Psoas muscle (tissue), 8 donors: ENCODE results near the gene BHLHE23. TPM values are rescaled to one million over a fixed set of nuclear protein-coding genes. Genes with fewer than 3 reads are reported as not detected.

ENCODE experiments used
- ATAC-seq, 4 donors: fragments of 200-7000 bp; cut with Tn5 transposase; one replicate each; pipeline ENCODE4 v1.9.1; 2020; ENCODE audit warnings: moderate library complexity in 3 of 4, mild to moderate bottlenecking in 2 of 4
- DNase-seq, 2 donors: peaks; one replicate each; pipeline ENCODE4 v3.0.0-alpha.2; 2020
- H3K27ac ChIP-seq: fragments of 200-600 bp; one replicate; pipeline ENCODE4 v1.8.0; 2022
- H3K27me3 ChIP-seq, 3 donors: fragments of 200-600 bp in 1 of 3; one replicate each; pipeline versions ENCODE4 v1.6.1 to v1.8.0; 2013 to 2022; ENCODE audit warnings: low read length in 2 of 3, mild to moderate bottlenecking in 2 of 3, moderate library complexity in 1 of 3; ENCODE audit not compliant: insufficient read depth in 3 of 3
- H3K36me3 ChIP-seq, 2 donors: fragments of 200-600 bp in 1 of 2; one replicate each; pipeline versions ENCODE4 v1.6.1 to v1.8.0; 2013 to 2022; ENCODE audit warnings: low read depth in 1 of 2, mild to moderate bottlenecking in 1 of 2, moderate library complexity in 1 of 2; ENCODE audit not compliant: insufficient read depth in 1 of 2
- H3K4me1 ChIP-seq: fragments of 200-600 bp; one replicate; pipeline ENCODE4 v1.8.0; 2022
- H3K4me3 ChIP-seq: fragments of 200-600 bp; one replicate; pipeline ENCODE4 v1.8.0; 2022; ENCODE audit warnings: mild to moderate bottlenecking
- H3K9me3 ChIP-seq: fragments of 200-600 bp; one replicate; pipeline ENCODE4 v1.8.0; 2022
- WGBS, 3 donors: extraction: QIAGEN DNeasy Blood & Tissue Kit; methylation state at CpG; one replicate each; pipeline versions ENCODE4 v1.1.6 to v1.1.7; 2013; 5-methylcytosine and 5-hydroxymethylcytosine counted together
- intact Hi-C, 2 donors: fragments of 100-400 bp; cut with DNase I; formaldehyde crosslinking; loops; one replicate each; pipeline versions ENCODE4 v1.11.0 to v1.14.2; 2022
- long read RNA-seq, 2 donors: library from polyadenylated mRNA; unstranded; transcript quantifications; one replicate each; pipeline ENCODE4 v2.0.0, GENCODE V29; 2021
- polyA plus RNA-seq, 3 donors: library from polyadenylated mRNA; stranded (reverse); fragments of 200-250 nt; gene quantifications; one replicate each; pipeline ENCODE4 v1.2.3, GENCODE V29; 2013
- total RNA-seq, 4 donors: library from RNA; stranded (reverse); fragmentation: NEBNext Ultra II Directional in 2 of 4; extraction: Animal tissue kit (Norgen Biotek cat#: 25700) in 2 of 4; gene quantifications; one replicate each; pipeline versions ENCODE4 v1.2.1 to v1.2.4, GENCODE V29; 2021 to 2023
- TF ChIP-seq, protein P1 (sequence below): fragments of 200-600 bp; IDR thresholded peaks from one replicate; pipeline ENCODE4 v1.8.0; 2022; ENCODE audit warnings: antibody characterized with exemption
- donor health status: healthy with polysubstance abuse.
- donor health status: DM: no; HTN: no; CAD: no; lungs with moderate emphysema.
- donor health status: Bipolar disorder and iron deficiency.
- donor health status: healthy.
- donor health status: DM: yes; HTN: yes; CAD: no.
- donor health status: DM: no; HTN: no; CAD: no.
- donor health status: DM: no; HTN: no; CAD: no.
- donor health status: DM: yes; HTN: yes; CAD: no.

Gene BHLHE23
- total RNA-seq (not detected), polyA plus RNA-seq (not detected)
- long read RNA-seq, donor 1 = 0 reads
- long read RNA-seq, donor 2 = 0 reads

DNA sequence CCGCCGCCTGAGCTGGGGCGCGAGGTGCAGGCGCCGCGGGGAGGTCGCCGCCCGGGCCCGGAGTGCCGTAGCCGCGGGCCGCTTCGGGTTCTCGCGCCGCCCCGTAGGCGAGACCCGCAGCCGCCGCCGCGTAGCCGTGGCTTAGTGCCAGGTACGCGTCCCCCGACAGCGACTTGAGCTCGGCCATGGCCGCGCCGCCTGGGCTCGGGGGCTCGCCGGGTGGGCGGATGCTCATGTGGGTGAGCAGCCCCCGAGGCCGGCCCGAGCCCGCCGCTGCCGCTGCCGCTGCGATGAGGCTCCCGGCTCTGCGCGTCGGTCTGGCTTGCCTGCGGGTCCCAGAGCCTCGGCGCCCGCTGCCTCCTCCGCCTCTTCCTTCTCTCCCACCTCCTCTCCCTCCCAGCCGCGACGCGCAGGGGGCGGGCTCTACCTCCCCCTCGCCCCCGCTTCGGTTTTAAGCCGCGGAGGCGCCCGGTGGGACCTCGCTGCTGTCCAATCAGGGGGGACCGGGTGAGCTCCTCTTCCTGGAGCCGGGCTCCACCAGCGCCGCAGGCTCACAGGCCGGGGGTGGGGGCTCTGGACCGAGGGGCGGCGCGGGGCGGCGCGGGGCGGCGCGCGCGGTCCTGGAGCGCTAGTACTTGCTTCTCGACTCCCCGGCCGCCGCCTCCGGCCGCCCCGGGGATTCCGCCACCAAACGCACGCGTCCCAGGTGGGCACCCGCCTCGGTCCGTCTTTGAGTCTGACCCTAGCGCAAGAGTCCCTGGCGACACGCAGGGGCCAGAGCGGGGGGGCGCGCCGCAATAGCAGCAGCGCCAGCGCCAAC is at the start of gene BHLHE23:
TSS of gene BHLHE23 (minus strand) at position 425 of the 820 bp plus-strand sequence. CDS start at position 235, 190 bp downstream.
- intact Hi-C loops = loop anchor here in 1 of 2 donors (5.0 kb wide), 1 partner anchor 134 kb away; no protein-coding TSS in a partner anchor
- ATAC-seq (no peak), DNase-seq (no peak)
- 1 to 2% (median 1%) methylated on average over 68 to 110 of the region's 110 CpGs for WGBS, 3 donors
- H3K36me3 ChIP-seq = no peaks in the 10 kb centered on the region
- no peaks in the 10 kb centered on the region for H3K4me1 ChIP-seq
- H3K4me3 ChIP-seq = no peak within 1 kb of the TSS
- peaks cover 0 to 100% (median 43%) of the 10 kb centered on the region in 3 donors for H3K27me3 ChIP-seq
- H3K9me3 ChIP-seq = no peaks in the 10 kb centered on the region
- TF ChIP-seq, protein P1, sequence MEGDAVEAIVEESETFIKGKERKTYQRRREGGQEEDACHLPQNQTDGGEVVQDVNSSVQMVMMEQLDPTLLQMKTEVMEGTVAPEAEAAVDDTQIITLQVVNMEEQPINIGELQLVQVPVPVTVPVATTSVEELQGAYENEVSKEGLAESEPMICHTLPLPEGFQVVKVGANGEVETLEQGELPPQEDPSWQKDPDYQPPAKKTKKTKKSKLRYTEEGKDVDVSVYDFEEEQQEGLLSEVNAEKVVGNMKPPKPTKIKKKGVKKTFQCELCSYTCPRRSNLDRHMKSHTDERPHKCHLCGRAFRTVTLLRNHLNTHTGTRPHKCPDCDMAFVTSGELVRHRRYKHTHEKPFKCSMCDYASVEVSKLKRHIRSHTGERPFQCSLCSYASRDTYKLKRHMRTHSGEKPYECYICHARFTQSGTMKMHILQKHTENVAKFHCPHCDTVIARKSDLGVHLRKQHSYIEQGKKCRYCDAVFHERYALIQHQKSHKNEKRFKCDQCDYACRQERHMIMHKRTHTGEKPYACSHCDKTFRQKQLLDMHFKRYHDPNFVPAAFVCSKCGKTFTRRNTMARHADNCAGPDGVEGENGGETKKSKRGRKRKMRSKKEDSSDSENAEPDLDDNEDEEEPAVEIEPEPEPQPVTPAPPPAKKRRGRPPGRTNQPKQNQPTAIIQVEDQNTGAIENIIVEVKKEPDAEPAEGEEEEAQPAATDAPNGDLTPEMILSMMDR = no peak
- no peak within 1 kb of the TSS for H3K27ac ChIP-seq

DNA sequence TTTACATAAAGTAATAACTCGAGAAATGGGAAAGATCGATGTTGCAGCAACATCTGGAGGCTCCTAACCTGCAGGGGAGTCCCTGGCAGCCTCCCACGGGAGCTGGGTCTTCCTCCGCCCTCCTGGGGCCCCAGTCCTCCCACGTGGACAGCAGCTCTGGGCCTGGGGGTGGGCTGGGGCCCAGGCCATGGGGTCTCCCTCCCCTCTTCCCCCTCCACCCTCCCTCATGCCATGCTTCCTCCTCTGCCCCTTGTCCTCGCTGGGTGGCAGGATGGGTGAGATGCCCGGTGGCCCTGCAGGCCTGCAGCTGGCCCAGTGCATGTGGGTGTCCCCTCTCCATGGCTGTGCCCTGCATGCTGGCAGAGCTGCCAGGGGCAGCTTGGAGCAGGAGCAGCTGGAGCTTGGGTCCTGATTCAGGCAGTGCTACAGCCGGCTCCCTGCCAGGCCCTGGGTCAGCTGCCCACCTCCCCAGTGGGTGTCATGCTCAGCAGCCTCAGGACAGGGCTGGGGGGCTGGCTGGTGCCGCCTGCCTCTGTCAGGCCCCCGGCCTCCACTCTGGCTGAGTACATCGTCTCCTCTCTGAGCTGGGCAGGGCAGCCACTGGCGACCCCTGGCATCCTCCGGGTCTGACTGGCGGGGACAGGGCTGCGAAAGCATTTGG is 48.9 kb upstream of the BHLHE23 start:
- peak in 1 of 2 donors; percentile 50 for DNase-seq
- Histone ChIP-seq H3K4me3 (no peak overlapping the region), H3K36me3 (no peaks in the 10 kb centered on the region), H3K27me3 (peaks cover 0 to 65% (median 26%) of the 10 kb centered on the region in 3 donors), H3K4me1 (peaks cover 4% of the 10 kb centered on the region), H3K9me3 (no peaks in the 10 kb centered on the region), H3K27ac (no peak overlapping the region)
- TF ChIP-seq, protein P1 = no peak
- peak in 1 of 4 donors; percentile 15 for ATAC-seq
- intact Hi-C loops = loop anchor here (1.0 to 10.0 kb wide), 3 partner anchors 124 to 329 kb away; no protein-coding TSS in a partner anchor
- 31 to 34% (median 31%) methylated on average over 12 to 15 of the region's 15 CpGs for WGBS, 3 donors

DNA sequence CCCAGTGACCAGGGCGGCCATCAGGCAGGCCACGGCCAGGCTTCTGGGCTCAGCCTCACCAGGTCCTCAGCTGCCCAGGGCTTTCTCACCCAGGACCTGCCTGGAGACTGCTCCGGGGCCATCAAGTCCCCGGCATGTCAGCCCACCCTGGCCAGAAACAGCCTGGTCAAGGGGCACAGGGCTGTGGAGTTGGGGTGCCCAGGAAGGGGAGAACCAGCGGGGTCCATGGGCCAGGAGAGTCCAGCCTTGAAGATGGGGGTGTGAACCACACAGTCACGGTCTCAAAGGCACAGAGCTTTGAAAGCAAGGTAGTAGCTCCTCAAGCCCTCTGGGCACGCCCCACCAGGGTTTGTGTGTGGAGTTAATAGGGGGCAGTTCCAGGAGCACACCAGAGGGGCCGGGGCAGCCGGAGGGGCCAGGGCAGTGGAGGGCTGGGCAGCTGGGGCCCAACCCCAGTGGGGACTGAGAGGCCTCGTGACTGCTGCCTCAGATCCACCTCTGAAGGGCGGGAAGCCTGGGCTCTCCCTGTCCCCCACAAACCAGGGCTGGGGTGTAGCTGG is 48.0 kb upstream of the BHLHE23 start:
- H3K36me3 ChIP-seq = no peaks in the 10 kb centered on the region
- no peaks in the 10 kb centered on the region for H3K9me3 ChIP-seq
- H3K4me1 ChIP-seq = peaks cover 4% of the 10 kb centered on the region
- 81 to 88% (median 87%) methylated on average over 11 of the region's 11 CpGs for WGBS, 3 donors
- TF ChIP-seq, protein P1 = no peak
- intact Hi-C loops = loop anchor here (1.0 to 10.0 kb wide), 3 partner anchors 128 to 330 kb away; no protein-coding TSS in a partner anchor
- H3K4me3 ChIP-seq = no peak overlapping the region
- H3K27ac ChIP-seq = no peak overlapping the region
- ATAC-seq (no peak), DNase-seq (peak in 1 of 2 donors; percentile 38)
- peaks cover 0 to 60% (median 20%) of the 10 kb centered on the region in 3 donors for H3K27me3 ChIP-seq

DNA sequence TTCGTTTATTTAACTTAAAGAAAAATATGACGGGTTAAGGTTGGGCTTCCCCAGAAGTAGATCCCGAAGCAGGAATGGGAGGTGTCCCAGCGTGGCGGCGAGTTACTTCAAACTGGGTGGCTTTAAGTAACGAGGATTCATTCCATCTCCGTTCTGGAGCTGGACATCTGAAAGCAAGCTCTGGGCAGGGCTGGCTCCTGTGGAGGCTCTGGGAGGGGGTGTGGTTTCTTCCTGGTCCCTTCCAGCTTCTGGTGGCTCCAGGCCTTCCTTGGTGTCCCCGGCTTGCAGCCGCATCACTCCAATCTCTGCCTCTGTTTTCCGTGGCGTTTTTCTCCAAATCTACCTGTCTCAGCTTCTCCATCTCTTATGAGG is 47.3 kb upstream of the BHLHE23 start:
- no peaks in the 10 kb centered on the region for H3K9me3 ChIP-seq
- intact Hi-C loops = loop anchor here in 1 of 2 donors (1.0 to 10.0 kb wide), 2 partner anchors 128 to 331 kb away; no protein-coding TSS in a partner anchor
- H3K4me3 ChIP-seq = no peak overlapping the region
- no peaks in the 10 kb centered on the region for H3K36me3 ChIP-seq
- H3K27me3 ChIP-seq = peaks cover 0 to 54% (median 18%) of the 10 kb centered on the region in 3 donors
- no peak for ATAC-seq
- WGBS, 3 donors = 83 to 85% (median 83%) methylated on average over 12 of the region's 12 CpGs
- TF ChIP-seq, protein P1 = no peak
- H3K27ac ChIP-seq = no peak overlapping the region
- DNase-seq = peak in 1 of 2 donors; percentile 8
- peaks cover 4% of the 10 kb centered on the region for H3K4me1 ChIP-seq
